GM19351 (cell line): Measurements from ENCODE around the gene DLG5.
"Not testable (repeated sequence)": the region's sequence is repeated elsewhere in the genome, so short reads cannot be mapped to it uniquely, and the experiment has no call there.

ENCODE experiments used
- ATAC-seq: cut with Tn5 transposase; IDR thresholded peaks from one replicate; pipeline ENCODE4 v1.9.1; 2021; ENCODE audit warnings: mild to moderate bottlenecking, moderate library complexity; ENCODE audit not compliant: unreplicated experiment

Gene DLG5

GRCh38 chr10:77772852-77773600, 153.5 kb downstream of the DLG5 start:
- ATAC-seq: peak; percentile 73

- ATAC-seq: no peak
Observed at GRCh38 chr10:77771851-77772250, 154.7 kb downstream of the DLG5 start.

GRCh38 chr10:77771450-77771849, 155.1 kb downstream of the DLG5 start:
- ATAC-seq: no peak

GRCh38 chr10:77770868-77771175, 155.7 kb downstream of the DLG5 start:
- ATAC-seq: no peak

- no peak for ATAC-seq
Observed at GRCh38 chr10:77770081-77770867, 156.3 kb downstream of the DLG5 start.

GRCh38 chr10:77768039-77768438, 158.5 kb downstream of the DLG5 start:
- no peak for ATAC-seq

- no peak for ATAC-seq
Observed at GRCh38 chr10:77763453-77764430, 162.8 kb downstream of the DLG5 start.

- not testable (repeated sequence) for ATAC-seq
Observed at GRCh38 chr10:77758406-77758805, 168.1 kb downstream of the DLG5 start.

- ATAC-seq: peak; percentile 76
Observed at GRCh38 chr10:77756319-77757232, 170.0 kb downstream of the DLG5 start.

GRCh38 chr10:77746047-77746707, 180.4 kb downstream of the DLG5 start:
- ATAC-seq: no peak

GRCh38 chr10:77744245-77744644, 182.3 kb downstream of the DLG5 start:
- ATAC-seq: no peak

GRCh38 chr10:77742172-77742571, 184.4 kb downstream of the DLG5 start:
- ATAC-seq: no peak

- no peak for ATAC-seq
Observed at GRCh38 chr10:77741746-77742145, 184.8 kb downstream of the DLG5 start.
